OCI-LY3 (cell line): ENCODE measurements around the gene PLEKHM1.
"Not testable (repeated sequence)": the region's sequence is repeated elsewhere in the genome, so short reads cannot be mapped to it uniquely, and the experiment has no call there.

Source experiments
- H2AFZ ChIP-seq: fragments of 200-600, 300-600 bp; shearing (Covaris generic); 2 replicates; pipeline ENCODE4 v1.6.0; 2014; ENCODE audit warnings: antibody characterized with exemption, low read depth, low read length
- H3K27ac ChIP-seq: fragments of 200-600, 300-600 bp; sonication (generic); 2 replicates; pipeline ENCODE4 v1.5.1; 2014; ENCODE audit warnings: mild to moderate bottlenecking, low read length, moderate library complexity, mixed read lengths
- H3K27me3 ChIP-seq: fragments of 200-600, 300-600 bp; sonication (generic); 2 replicates; pipeline ENCODE4 v1.6.1; 2014; ENCODE audit warnings: low read depth, low read length, mixed read lengths
- H3K36me3 ChIP-seq: fragments of 200-600, 300-600 bp; sonication (generic); replicated peaks from 2 replicates; pipeline ENCODE3; 2014; ENCODE audit warnings: low read depth, low read length, mixed read lengths
- H3K4me1 ChIP-seq: fragments of 300-600, 200-600 bp; sonication (generic); 2 replicates; pipeline ENCODE4 v1.6.1; 2014; ENCODE audit warnings: low read length, mixed read lengths
- H3K4me2 ChIP-seq: fragments of 200-600, 300-600 bp; sonication (generic); 2 replicates; pipeline ENCODE4 v1.6.1; 2014; ENCODE audit warnings: low read length, mixed read lengths
- H3K4me3 ChIP-seq: fragments of 300-600, 200-600 bp; sonication (generic); 2 replicates; pipeline ENCODE4 v1.5.1; 2014; ENCODE audit warnings: antibody characterized with exemption, mild to moderate bottlenecking, low read length, moderate library complexity
- H3K79me2 ChIP-seq: fragments of 300-600, 200-600 bp; shearing (Covaris generic); 2 replicates; pipeline ENCODE4 v1.6.1; 2014; ENCODE audit warnings: mild to moderate bottlenecking, low read length, mixed read lengths
- H3K9ac ChIP-seq: fragments of 300-600, 200-600 bp; shearing (Covaris generic); 2 replicates; pipeline ENCODE4 v1.6.0; 2014; ENCODE audit warnings: mild to moderate bottlenecking, low read length, moderate library complexity
- H3K9me3 ChIP-seq: fragments of 200-600, 300-600 bp; shearing (Covaris generic); 2 replicates; pipeline ENCODE4 v1.6.1; 2014; ENCODE audit warnings: low read length, mixed read lengths; ENCODE audit not compliant: insufficient read depth
- H4K20me1 ChIP-seq: fragments of 200-600, 300-600 bp; sonication (generic); 2 replicates; pipeline ENCODE4 v1.6.1; 2016; ENCODE audit warnings: low read length, mixed read lengths; ENCODE audit not compliant: insufficient read depth

PLEKHM1 gene

DNA sequence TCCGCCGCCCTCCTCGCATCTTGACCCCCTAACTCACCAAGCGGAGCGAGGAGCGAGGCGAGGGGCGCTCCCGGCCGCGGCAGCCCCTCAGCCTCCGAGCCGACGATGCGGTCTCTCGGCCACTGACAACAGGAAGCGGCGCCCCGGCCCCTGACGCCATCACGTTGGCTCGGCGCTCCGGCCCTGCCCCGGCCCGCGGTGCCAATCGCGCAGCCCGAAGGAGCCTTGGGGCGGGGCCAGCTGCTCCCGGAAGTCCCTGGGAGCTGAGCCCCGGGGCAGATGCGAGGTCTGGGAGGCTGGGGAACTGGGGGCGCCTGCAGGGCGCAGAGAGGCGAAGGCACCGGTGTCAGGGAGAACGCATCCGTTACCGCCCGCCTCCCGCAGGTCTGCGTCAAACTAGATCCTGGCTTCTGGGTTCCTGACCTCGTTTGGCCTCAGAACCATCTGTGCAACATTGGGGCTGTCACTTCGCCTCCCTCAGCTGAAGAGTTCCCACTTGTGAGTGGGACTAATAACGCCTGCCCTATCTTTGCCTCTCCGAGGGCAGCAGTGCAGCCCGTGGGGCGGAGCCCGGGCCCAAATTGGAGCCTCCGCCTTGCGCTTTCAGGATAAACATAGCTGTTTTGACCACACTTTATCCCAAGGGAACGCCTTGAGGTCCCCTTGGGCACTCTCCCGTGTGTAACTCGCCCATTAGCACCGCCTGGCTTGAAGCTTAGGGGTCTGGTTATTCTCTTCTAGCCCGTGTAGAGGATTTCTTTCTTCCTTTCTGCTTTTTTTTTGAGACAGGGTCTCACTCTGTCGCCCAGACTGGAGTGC, at the start of gene PLEKHM1:
Gene PLEKHM1, minus strand, starts transcription at position 107 of the 819 bp plus-strand sequence. CDS start 8,237 bp downstream, outside the sequence.
- not testable (repeated sequence) for H3K79me2 ChIP-seq, H4K20me1 ChIP-seq, H3K9me3 ChIP-seq, H3K27me3 ChIP-seq, H3K4me1 ChIP-seq, H3K36me3 ChIP-seq
- Histone ChIP-seq H2AFZ (peak within 1 kb of the TSS; percentile 74), H3K9ac (peak within 1 kb of the TSS; percentile 63), H3K4me2 (peak within 1 kb of the TSS; percentile 79), H3K4me3 (peak within 1 kb of the TSS; percentile 85), H3K27ac (peak within 1 kb of the TSS; percentile 37)

DNA sequence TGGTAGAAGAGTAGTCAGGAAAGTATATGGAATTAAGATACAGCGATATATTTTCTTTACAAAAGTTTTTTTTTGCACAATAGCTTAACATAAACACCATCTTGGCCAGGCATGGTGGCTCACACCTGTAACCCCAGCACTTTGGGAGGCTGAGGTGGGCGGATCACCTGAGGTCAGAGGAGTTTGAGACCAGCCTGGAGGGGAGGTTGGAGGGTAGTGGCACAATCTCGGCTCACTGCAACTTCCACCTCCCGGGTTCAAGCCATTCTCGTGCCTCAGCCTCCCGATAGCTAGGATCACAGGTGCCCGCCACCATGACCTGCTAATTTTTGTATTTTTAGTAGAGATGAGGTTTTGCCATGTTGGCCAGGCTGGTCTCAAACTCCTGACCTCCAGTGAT, 47.6 kb upstream of the PLEKHM1 start:
- not testable (repeated sequence) for H4K20me1 ChIP-seq, H3K4me3 ChIP-seq, H3K4me1 ChIP-seq, H3K79me2 ChIP-seq, H2AFZ ChIP-seq, H3K27ac ChIP-seq, H3K9me3 ChIP-seq, H3K36me3 ChIP-seq, H3K27me3 ChIP-seq, H3K9ac ChIP-seq, H3K4me2 ChIP-seq

DNA sequence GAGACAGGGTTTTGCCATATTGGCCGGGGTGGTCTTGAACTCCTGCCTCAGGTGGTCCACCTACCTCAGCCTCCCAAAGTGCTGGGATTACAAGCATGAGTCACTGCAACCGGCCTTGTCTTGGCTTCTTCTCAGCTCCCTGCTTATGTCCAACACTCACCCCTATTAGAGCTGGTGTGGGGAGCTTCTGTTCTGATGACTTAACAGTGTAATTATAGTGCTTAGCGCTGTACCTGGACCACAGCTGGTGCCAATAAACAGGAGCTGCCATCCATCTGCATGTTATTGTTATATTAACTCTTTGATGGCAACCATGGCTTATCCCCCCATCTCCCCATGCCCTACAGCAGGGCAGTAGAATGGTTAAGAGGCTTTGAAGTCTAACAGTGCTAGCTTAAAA, 15.6 kb upstream of the PLEKHM1 start:
- not testable (repeated sequence) for H3K27me3 ChIP-seq, H3K27ac ChIP-seq, H3K9me3 ChIP-seq, H3K4me3 ChIP-seq, H3K36me3 ChIP-seq, H2AFZ ChIP-seq, H3K79me2 ChIP-seq, H3K4me1 ChIP-seq, H3K9ac ChIP-seq, H3K4me2 ChIP-seq, H4K20me1 ChIP-seq

DNA sequence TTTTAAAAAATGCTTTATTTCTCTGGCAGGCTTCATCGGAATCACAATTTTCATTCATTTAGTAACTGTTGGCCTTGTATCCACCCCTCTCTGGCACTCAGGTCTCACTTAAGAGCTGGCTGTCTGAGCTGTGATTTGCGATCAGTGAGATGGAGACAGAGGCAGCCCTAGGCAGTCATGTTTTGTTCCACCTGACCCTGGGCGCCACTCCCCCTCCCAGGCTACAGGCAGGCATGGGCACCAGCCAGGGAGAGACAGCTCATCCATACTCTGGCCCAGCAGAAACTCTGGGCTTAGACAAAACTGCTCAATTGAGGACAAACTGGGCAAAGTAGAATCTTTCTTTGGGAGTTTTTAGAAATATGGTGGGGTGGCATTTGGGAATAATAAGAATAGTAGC, 14.7 kb upstream of the PLEKHM1 start:
- H3K27ac ChIP-seq, H3K4me1 ChIP-seq, H3K9me3 ChIP-seq, H2AFZ ChIP-seq, H3K9ac ChIP-seq, H3K4me3 ChIP-seq, H4K20me1 ChIP-seq, H3K36me3 ChIP-seq, H3K79me2 ChIP-seq, H3K27me3 ChIP-seq, H3K4me2 ChIP-seq: not testable (repeated sequence)

DNA sequence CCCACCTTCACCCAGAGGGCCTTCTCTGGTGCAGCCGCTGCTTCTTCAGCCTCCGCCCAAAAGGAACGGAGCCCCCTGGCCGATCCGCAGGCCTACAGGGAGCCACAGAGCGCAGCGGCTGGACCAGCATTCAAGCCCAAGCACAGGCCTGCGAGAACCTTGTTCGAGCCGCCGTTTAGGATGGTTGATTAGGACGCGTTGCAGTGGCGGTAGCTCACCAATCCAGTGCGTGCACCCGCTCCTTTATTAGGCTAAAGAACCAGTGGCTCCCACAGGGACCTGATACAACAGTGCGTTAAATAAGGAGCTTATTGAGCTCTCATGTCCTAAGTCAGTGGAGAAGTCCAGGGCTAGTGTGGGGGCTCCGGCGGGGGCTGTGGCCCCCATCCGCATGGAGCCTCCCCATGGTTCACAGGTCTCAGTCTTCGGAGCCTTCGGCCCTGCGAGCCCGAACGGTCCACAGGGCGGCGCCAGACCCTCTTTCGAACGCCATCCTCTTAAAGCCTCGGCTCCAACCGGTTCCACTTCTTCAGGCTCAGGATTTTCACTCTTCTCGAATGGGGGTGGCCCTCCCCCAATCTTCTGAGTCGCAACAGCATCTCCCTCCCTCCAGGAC, 10.7 kb upstream of the PLEKHM1 start:
- H3K79me2 ChIP-seq, H3K4me2 ChIP-seq, H3K36me3 ChIP-seq, H3K27ac ChIP-seq, H3K9ac ChIP-seq, H3K9me3 ChIP-seq, H3K4me3 ChIP-seq, H3K27me3 ChIP-seq, H3K4me1 ChIP-seq, H4K20me1 ChIP-seq, H2AFZ ChIP-seq: not testable (repeated sequence)

DNA sequence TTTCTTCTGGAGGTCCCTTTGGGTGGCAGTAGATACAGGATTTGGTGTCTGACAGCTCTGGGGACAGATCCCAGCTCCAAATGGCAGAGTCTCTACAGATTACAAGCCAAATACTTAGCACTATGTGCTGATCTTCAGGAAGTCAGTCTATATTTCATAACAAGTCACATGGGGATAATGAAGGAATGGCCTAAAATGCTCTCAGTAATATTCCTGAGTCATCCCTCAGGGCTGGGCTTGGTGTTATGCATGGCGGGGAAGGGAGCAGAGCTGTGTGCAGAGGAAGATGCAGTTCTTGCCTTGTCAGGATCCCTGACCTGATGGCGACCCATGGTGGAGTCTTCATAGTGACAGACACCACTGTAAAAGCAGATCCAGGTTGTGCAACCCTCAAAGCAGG, 10.0 kb upstream of the PLEKHM1 start:
- H4K20me1 ChIP-seq, H3K9ac ChIP-seq, H3K4me2 ChIP-seq, H3K4me1 ChIP-seq, H3K4me3 ChIP-seq, H3K79me2 ChIP-seq, H3K27ac ChIP-seq, H2AFZ ChIP-seq, H3K27me3 ChIP-seq, H3K36me3 ChIP-seq, H3K9me3 ChIP-seq: not testable (repeated sequence)

DNA sequence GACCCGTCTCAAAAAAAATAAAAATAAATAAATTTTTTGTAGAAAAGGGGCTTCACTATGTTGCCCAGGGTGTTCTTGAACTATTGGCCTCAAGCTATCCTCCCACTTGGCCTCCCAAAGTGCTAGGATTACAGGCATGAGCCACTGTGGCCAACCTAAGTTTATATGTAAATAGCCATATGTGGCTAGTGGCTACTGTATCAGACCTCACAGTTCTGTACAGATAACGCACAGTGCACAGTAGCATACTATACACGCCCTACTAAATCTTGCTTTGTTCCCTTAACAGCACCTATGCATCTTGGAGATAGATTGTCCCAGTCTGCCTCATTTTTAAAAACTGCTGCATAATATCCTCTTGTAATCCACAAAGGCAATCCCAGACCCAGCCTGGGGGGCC, 8.7 kb upstream of the PLEKHM1 start:
- H3K79me2 ChIP-seq, H3K9ac ChIP-seq, H3K36me3 ChIP-seq, H3K27me3 ChIP-seq, H3K4me3 ChIP-seq, H3K4me2 ChIP-seq, H3K9me3 ChIP-seq, H2AFZ ChIP-seq, H4K20me1 ChIP-seq, H3K4me1 ChIP-seq, H3K27ac ChIP-seq: not testable (repeated sequence)

DNA sequence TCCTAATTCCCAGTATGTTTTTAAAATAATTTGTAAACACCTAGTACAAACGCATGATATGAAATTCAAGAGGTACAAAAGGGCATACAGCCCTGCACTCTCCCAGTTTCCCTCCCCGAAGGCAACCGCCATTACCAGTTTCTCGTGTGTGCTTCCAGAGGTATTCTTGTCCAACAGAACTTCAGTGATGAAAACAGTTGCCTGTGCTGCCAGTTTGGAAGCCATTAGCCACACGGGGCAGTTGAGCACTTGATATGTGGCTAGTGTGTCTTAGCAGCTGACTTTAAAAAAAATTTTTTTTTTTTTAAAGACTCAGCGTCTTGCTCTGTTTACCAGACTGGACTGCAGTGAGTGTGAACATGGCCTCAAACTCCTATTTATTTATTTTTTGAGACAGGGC, 7.9 kb upstream of the PLEKHM1 start:
- H3K79me2 ChIP-seq, H3K4me1 ChIP-seq, H3K9ac ChIP-seq, H3K9me3 ChIP-seq, H3K27me3 ChIP-seq, H3K4me3 ChIP-seq, H3K4me2 ChIP-seq, H3K36me3 ChIP-seq, H4K20me1 ChIP-seq, H2AFZ ChIP-seq, H3K27ac ChIP-seq: not testable (repeated sequence)

DNA sequence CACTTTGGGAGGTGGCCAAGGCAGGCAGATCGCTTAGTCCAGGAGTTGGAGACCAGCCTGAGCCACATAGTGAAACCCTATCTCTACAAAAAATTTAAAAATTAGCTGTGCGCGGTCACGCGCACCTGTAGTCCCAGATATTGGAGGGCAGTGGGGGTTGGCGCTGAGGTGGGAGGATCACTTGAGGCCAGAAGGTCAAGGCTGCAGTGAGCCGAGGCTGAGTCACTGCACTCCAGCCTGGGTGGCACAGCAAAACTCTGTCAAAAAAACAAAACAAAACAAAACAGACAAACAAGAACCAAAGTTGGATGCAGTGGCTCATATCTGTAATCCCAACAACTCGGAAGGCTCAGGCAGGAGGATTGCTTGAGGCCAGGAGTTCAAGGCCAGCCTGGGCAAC, 6.9 kb upstream of the PLEKHM1 start:
- H4K20me1 ChIP-seq, H3K4me1 ChIP-seq, H3K36me3 ChIP-seq, H3K4me2 ChIP-seq, H3K4me3 ChIP-seq, H2AFZ ChIP-seq, H3K9me3 ChIP-seq, H3K79me2 ChIP-seq, H3K27ac ChIP-seq, H3K27me3 ChIP-seq, H3K9ac ChIP-seq: not testable (repeated sequence)

DNA sequence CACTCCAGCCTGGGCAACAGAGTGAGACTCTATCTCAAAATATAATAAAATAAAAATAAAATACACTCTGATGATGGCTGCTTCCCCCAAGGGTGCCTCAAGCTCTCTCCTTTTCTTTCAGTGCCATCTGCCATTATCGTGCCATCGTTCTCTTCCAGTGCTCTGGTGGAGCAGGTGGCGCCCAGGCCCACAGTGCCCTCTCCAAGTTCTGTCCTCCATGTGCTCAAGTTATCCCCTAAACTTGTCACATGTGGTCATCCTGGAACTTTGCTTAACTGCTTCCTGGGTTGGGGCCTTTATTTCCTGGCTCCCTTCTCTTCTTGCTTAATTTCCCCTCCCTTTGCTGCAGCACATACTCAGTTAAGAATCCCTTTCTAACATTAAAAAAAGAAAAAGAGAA, 6.0 kb upstream of the PLEKHM1 start:
- not testable (repeated sequence) for H3K27ac ChIP-seq, H3K9ac ChIP-seq, H3K4me1 ChIP-seq, H4K20me1 ChIP-seq, H3K79me2 ChIP-seq, H3K4me3 ChIP-seq, H3K9me3 ChIP-seq, H3K4me2 ChIP-seq, H3K36me3 ChIP-seq, H2AFZ ChIP-seq, H3K27me3 ChIP-seq
